Subcutaneous abdominal adipose tissue (tissue), 5 donors: Measurements from ENCODE around the gene ENDOU.

Experiments
- H3K27ac ChIP-seq: one replicate; pipeline ENCODE4 v1.7.0; 2013; ENCODE audit warnings: low read depth, mild to moderate bottlenecking, inconsistent platforms, low read length, moderate library complexity
- H3K27me3 ChIP-seq, 5 donors: one replicate each; pipeline ENCODE4 v1.7.0; 2013; ENCODE audit warnings: low read length in 5 of 5, inconsistent platforms in 1 of 5; ENCODE audit not compliant: control insufficient read depth in 5 of 5, insufficient read depth in 4 of 5
- H3K36me3 ChIP-seq, 5 donors: one replicate each; pipeline ENCODE4 v1.7.0; 2013; ENCODE audit warnings: low read length in 5 of 5; ENCODE audit not compliant: control insufficient read depth in 5 of 5, insufficient read depth in 5 of 5
- H3K4me1 ChIP-seq, 5 donors: one replicate each; pipeline ENCODE4 v1.7.0; 2013; ENCODE audit warnings: low read length in 5 of 5, mild to moderate bottlenecking in 3 of 5, moderate library complexity in 1 of 5; ENCODE audit not compliant: control insufficient read depth in 5 of 5, insufficient read depth in 5 of 5
- H3K4me3 ChIP-seq, 5 donors: one replicate each; pipeline ENCODE4 v1.7.0; 2013; ENCODE audit warnings: low read length in 5 of 5, low read depth in 1 of 5
- H3K9ac ChIP-seq, 5 donors: one replicate each; pipeline ENCODE4 v1.7.0; 2013; ENCODE audit warnings: low read length in 5 of 5, mild to moderate bottlenecking in 4 of 5, moderate library complexity in 3 of 5
- H3K9me3 ChIP-seq, 5 donors: one replicate each; pipeline ENCODE4 v1.7.0; 2013; ENCODE audit warnings: low read length in 5 of 5; ENCODE audit not compliant: control insufficient read depth in 5 of 5
- donor health status: healthy.
- donor health status: healthy.
- donor health status: healthy.
- donor health status: healthy.
- donor health status: healthy.

ENDOU gene

GRCh38 chr12:47729233-47729632 is 3.9 kb upstream of the ENDOU start:
- no peaks in the 10 kb centered on the region for H3K36me3 ChIP-seq
- H3K27me3 ChIP-seq: no peaks in the 10 kb centered on the region
- peak overlapping the region in 1 of 5 donors; percentile 15 for H3K9ac ChIP-seq
- no peak overlapping the region for H3K4me3 ChIP-seq
- peaks cover 4 to 52% (median 25%) of the 10 kb centered on the region in 5 donors for H3K4me1 ChIP-seq
- H3K9me3 ChIP-seq: no peaks in the 10 kb centered on the region
- H3K27ac ChIP-seq: no peak overlapping the region

GRCh38 chr12:47725893-47726292 is 603 bp upstream of the ENDOU start:
- Histone ChIP-seq H3K27ac (no peak overlapping the region), H3K4me1 (peaks cover 4 to 30% (median 24%) of the 10 kb centered on the region in 5 donors), H3K9ac (no peak overlapping the region), H3K27me3 (no peaks in the 10 kb centered on the region), H3K4me3 (no peak overlapping the region), H3K9me3 (no peaks in the 10 kb centered on the region), H3K36me3 (peaks cover 0 to 5% (median 0%) of the 10 kb centered on the region in 5 donors)

- no peak overlapping the region for H3K9ac ChIP-seq
- H3K27me3 ChIP-seq: no peaks in the 10 kb centered on the region
- H3K4me3 ChIP-seq: no peak overlapping the region
- H3K4me1 ChIP-seq: peaks cover 2 to 17% (median 16%) of the 10 kb centered on the region in 5 donors
- no peak overlapping the region for H3K27ac ChIP-seq
- H3K36me3 ChIP-seq: peaks cover 0 to 10% (median 0%) of the 10 kb centered on the region in 5 donors
- H3K9me3 ChIP-seq: no peaks in the 10 kb centered on the region
These were observed 2.2 kb downstream of the ENDOU start for GRCh38 chr12:47722941-47723631.

- no peak overlapping the region for H3K27ac ChIP-seq
- no peaks in the 10 kb centered on the region for H3K9me3 ChIP-seq
- peaks cover 0 to 10% (median 0%) of the 10 kb centered on the region in 5 donors for H3K36me3 ChIP-seq
- H3K9ac ChIP-seq: no peak overlapping the region
- no peaks in the 10 kb centered on the region for H3K27me3 ChIP-seq
- H3K4me3 ChIP-seq: no peak overlapping the region
- peaks cover 6 to 25% (median 24%) of the 10 kb centered on the region in 5 donors for H3K4me1 ChIP-seq
These were observed 3.0 kb downstream of the ENDOU start for GRCh38 chr12:47722136-47722834.

- H3K4me1 ChIP-seq: peaks cover 9 to 33% (median 32%) of the 10 kb centered on the region in 5 donors
- H3K27ac ChIP-seq: no peak overlapping the region
- H3K4me3 ChIP-seq: no peak overlapping the region
- no peak overlapping the region for H3K9ac ChIP-seq
- H3K9me3 ChIP-seq: no peaks in the 10 kb centered on the region
- no peaks in the 10 kb centered on the region for H3K27me3 ChIP-seq
- H3K36me3 ChIP-seq: peaks cover 0 to 10% (median 0%) of the 10 kb centered on the region in 5 donors
These were observed 3.8 kb downstream of the ENDOU start for GRCh38 chr12:47721431-47721973.

- Histone ChIP-seq H3K4me3 (no peak overlapping the region), H3K27ac (peak overlapping the region; percentile 76), H3K36me3 (peaks cover 0 to 5% (median 0%) of the 10 kb centered on the region in 5 donors), H3K9me3 (no peaks in the 10 kb centered on the region), H3K27me3 (no peaks in the 10 kb centered on the region), H3K4me1 (peaks cover 16 to 47% (median 45%) of the 10 kb centered on the region in 5 donors), H3K9ac (peak overlapping the region in 1 of 5 donors; percentile 33)
These were observed 6.8 kb downstream of the ENDOU start for GRCh38 chr12:47718531-47718930.

- peak overlapping the region; percentile 76 for H3K27ac ChIP-seq
- peak overlapping the region in 1 of 5 donors; percentile 4 for H3K4me3 ChIP-seq
- H3K27me3 ChIP-seq: no peaks in the 10 kb centered on the region
- no peaks in the 10 kb centered on the region for H3K9me3 ChIP-seq
- H3K36me3 ChIP-seq: peaks cover 0 to 4% (median 0%) of the 10 kb centered on the region in 5 donors
- H3K4me1 ChIP-seq: peaks cover 16 to 47% (median 45%) of the 10 kb centered on the region in 5 donors
- H3K9ac ChIP-seq: peak overlapping the region in 3 of 5 donors; percentile 22 to 53 (median 33)
These were observed 7.7 kb downstream of the ENDOU start for GRCh38 chr12:47717443-47718193.

- peak overlapping the region; percentile 52 for H3K27ac ChIP-seq
- H3K27me3 ChIP-seq: no peaks in the 10 kb centered on the region
- peak overlapping the region in 1 of 5 donors; percentile 6 for H3K9ac ChIP-seq
- H3K9me3 ChIP-seq: no peaks in the 10 kb centered on the region
- H3K4me3 ChIP-seq: peak overlapping the region in 1 of 5 donors; percentile 4
- peaks cover 16 to 47% (median 45%) of the 10 kb centered on the region in 5 donors for H3K4me1 ChIP-seq
- peaks cover 0 to 4% (median 0%) of the 10 kb centered on the region in 5 donors for H3K36me3 ChIP-seq
These were observed 8.2 kb downstream of the ENDOU start for GRCh38 chr12:47717046-47717442.

GRCh38 chr12:47715877-47716548 is 9.3 kb downstream of the ENDOU start:
- Histone ChIP-seq H3K9me3 (no peaks in the 10 kb centered on the region), H3K4me3 (peak overlapping the region in 3 of 5 donors; percentile 24 to 62 (median 27)), H3K9ac (peak overlapping the region in 1 of 5 donors; percentile 22), H3K36me3 (peaks cover 0 to 4% (median 0%) of the 10 kb centered on the region in 5 donors), H3K27ac (no peak overlapping the region), H3K4me1 (peaks cover 16 to 47% (median 45%) of the 10 kb centered on the region in 5 donors), H3K27me3 (no peaks in the 10 kb centered on the region)
